NCI-H1048 (cell line): ENCODE data around the gene MRPL4.

Experiments used
- DNase-seq: peaks from one replicate; lab custom pipeline; 2025; lab: John Stamatoyannopoulos, UW

The MRPL4 gene

GRCh38 chr19:10251792-10252694 is at the start of gene MRPL4:
Gene MRPL4, plus strand, starts transcription at chr19:10252214. Its CDS starts 40 bp downstream, at chr19:10252254.
- DNase-seq, result peak; percentile 97

- DNase-seq, result no peak
These were observed 48.3 kb upstream of the MRPL4 start for GRCh38 chr19:10203686-10204085.

DNA sequence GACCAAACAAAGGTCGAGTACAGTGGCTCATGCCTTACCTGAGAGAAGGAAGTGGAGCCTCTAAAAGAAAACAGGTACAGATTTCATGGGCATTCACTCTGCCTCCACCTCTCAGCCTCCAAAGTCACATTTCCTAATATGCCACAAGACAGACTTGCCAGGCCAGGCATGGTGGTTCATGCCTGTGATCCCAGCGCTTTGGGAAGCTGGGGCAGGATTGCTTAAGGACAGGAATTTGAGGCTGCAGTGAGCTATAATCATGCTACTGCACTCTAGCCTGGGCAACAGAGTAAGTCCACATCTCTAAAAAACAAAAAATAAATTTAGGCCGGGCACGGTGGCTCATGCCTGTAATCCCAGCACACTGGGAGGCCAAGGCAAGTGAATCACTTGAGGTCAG is 46.4 kb upstream of the MRPL4 start:
- DNase-seq, result no peak

DNA sequence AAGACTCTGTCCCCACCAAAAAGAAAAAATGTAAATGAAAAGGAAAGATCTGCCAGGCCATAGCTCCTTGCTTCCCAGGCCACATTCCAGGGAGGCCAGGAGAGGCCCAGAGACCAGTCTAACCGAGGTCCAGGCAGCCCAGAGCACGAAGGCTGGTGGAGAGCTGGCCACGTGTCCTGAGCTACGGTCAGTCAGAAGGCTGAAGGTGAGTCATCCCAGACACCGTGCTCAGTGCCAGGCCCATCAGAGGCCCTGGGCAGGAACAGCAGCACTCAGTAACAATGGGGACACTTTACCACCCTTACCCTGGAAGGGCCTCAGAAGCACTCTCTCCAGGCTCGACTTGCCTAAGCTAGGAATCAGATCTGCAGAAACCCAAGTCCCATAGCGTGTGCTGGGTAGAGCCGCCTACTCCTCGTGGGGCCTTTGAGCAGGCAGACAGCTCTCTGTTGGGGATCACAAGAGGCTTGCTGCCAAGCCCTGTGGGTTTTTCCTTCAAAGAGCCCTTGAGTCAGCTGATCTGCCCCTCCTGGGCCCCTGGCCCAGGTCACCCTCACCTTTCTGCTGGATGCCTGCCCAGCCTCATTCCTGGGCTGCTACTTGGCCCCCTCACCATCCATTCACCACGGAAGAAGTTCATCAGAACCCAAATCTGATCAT is 45.7 kb upstream of the MRPL4 start:
- no peak for DNase-seq

DNA sequence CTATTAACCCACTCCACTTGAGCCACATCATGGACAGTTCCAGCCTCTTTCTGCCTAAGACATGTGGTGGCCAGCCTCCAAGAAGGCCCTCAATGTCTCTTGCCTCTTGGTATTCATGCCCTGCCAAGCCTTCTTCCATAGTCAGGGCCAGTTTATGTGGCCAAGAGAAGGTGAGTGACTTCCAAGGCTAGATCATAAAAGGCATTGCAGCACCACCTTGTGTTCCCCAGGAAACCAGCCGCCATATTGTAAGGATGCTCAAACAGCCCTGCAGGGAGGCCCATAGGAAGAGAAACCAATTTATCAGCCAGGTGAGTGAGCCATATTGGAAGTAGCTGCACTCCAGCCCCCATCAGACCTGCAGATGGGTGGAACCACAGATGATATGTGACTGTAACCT is 45.0 kb upstream of the MRPL4 start:
- no peak for DNase-seq

DNA sequence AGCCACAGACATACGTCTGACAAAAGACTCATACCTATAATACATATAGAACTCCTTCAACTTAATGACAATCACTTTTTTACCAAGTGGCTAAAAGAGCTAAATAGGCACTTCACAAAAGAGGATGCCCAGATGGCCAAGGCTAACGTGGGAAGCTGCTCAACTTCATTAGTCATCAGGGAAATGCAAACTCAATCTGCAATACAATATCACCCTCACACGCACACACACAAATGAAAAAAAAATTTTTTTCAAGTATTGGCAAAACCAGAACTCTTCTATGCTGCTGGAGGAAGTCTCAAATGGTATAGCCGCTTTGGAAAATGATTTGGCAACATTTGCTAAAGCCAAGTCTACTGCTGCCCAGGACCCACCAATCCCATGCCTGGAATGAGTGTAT is 42.7 kb upstream of the MRPL4 start:
- no peak for DNase-seq

DNA sequence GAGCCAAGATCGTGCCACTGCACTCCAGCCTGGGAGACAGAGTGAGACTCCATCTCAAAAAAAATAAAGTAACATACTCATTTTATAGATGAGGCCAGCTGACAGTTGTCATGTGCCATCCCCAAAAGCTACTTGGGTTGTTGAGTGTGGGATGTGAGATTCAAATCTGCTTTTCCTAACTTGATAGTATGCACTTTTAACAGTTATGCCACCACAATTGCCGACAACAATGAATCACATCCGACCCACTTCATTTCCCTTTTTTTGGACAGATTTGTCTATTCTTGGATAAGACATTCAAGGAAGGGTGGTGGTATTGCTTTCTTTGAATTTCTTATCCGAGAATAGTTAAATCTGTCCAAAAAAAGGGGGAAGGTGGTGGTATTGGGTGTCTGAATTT is 41.0 kb upstream of the MRPL4 start:
- DNase-seq, result no peak

GRCh38 chr19:10211691-10212090 is 40.3 kb upstream of the MRPL4 start:
- DNase-seq, result no peak

DNA sequence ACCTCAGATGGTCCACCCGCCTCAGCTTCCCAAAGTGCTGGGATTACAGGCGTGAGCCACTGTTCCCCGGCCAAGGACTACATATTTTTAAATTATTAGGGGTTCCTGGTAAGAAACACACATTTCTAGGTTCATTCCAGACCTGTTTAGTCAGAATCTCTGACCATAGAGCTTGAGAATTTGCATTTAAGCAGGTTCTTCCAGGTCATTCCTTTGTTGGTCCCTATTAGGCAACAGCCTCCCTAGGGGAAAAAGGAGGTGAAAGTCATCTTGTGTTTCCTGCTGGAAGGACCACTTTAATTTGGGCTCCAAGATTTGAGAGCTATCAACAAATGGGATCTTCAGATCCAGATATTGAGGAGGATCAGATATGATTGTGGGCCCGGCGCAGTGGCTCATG is 37.2 kb upstream of the MRPL4 start:
- no peak for DNase-seq

DNA sequence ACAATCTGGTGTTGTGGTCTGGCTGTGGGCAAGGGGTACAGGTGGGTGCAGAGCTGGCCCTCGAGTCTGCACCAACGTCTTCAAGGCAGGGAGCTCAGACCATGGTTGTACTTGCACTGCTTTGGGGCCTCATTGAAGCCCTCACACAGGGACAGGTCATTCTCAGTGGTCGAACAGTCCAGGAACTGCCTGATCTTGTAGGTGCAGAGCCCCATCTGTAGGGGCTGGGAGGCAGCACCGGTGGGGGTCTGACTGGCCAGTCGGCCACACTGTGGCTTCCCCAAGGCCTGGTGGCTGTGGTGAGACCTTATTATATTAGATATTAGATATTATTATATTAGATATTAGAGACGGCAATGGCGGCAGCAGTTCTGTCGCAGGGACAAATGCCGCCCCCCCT is 34.9 kb upstream of the MRPL4 start:
- no peak for DNase-seq

DNA sequence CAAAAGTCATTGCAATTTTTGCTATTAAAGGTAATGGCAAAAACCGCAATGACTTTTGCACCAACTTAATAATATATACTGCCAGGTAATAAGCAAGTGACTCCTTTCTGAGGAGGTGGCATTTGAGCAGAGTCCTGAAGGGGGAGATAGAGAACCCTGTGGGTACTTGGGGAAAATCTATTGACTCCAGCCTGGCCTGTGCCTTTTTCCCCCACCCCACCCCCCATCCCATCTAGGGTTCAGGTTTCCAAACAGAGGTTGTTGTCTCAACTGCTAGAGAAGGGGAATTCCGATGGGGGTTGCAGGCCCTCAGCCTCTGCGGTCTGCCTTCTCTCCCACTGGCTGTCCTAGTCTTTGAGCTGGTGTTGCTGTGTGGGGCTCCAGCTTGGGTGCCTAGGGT is 32.3 kb upstream of the MRPL4 start:
- no peak for DNase-seq

GRCh38 chr19:10220695-10221094 is 31.3 kb upstream of the MRPL4 start:
- DNase-seq, result no peak

DNA sequence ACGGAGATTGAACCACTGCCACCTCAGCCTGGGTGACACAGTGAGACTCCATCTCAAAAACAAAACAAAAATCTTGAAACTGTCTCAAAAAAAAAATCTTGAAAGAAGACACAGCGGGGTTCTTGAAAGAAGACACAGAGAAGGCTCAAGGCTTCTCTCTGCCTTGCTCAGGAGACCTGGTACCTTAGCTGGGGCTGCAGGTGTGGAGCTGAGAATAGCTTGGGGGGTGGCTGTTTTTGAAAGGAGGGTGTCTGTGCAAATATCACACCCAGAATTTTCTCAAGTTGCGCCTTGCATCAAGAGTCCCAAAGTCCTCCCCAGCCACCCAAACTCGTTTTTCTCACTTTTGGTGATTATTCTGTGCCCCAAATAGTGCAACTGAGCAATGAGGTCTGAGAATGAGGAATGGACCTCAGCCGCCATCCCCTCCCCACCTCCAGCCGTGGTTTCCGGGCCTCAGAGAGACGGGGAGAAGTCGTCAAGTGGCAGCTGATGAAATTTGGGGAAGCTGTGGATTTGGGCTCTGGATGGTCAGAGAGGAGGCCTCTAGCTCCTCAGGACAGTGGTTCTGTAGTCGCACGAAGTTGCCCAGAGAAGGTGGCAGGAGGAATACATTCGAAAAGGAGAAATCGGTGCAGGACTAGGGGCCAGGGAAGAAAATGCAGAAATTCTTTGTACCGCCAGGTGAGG is 29.7 kb upstream of the MRPL4 start:
- no peak for DNase-seq

GRCh38 chr19:10223488-10224213 is 28.4 kb upstream of the MRPL4 start:
- no peak for DNase-seq

DNA sequence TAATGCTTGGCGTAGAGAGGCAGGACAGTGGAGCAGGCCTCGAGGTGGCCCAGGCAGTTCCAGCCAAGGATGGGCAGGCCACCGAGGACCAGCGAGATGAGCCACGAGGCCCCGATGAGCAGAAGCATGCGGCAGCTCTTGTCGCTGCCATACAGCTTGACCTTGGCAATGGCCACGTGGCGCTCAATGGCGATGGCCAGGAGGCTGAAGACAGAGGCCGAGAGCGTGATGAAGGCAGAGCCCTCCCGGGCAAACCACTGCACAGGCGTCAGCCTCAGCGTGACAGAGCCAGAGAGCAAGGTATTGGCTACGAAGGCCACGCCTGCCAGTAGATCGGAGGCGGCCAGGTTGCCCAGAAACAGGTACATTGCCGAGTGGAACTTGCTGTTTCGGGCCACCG is 27.7 kb upstream of the MRPL4 start:
- DNase-seq, result no peak

DNA sequence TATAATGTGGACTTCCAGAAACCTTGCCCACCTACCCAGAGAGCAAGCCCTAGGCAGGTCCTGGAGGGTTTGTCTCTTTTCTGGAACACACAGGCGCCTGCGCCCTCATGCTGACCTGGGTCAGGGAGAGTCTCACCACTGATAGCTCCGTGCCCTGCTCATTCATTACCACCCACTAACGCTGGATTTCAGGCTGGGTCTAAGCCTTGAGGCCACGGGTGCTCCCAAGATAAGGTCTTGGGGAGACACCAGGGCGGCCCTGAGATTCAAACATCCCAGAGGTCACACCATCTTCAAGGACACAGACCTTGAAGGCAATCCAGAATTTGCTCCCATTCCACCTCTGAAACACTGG is 26.0 kb upstream of the MRPL4 start:
- DNase-seq, result no peak

GRCh38 chr19:10226376-10227025 is 25.5 kb upstream of the MRPL4 start:
- no peak for DNase-seq

DNA sequence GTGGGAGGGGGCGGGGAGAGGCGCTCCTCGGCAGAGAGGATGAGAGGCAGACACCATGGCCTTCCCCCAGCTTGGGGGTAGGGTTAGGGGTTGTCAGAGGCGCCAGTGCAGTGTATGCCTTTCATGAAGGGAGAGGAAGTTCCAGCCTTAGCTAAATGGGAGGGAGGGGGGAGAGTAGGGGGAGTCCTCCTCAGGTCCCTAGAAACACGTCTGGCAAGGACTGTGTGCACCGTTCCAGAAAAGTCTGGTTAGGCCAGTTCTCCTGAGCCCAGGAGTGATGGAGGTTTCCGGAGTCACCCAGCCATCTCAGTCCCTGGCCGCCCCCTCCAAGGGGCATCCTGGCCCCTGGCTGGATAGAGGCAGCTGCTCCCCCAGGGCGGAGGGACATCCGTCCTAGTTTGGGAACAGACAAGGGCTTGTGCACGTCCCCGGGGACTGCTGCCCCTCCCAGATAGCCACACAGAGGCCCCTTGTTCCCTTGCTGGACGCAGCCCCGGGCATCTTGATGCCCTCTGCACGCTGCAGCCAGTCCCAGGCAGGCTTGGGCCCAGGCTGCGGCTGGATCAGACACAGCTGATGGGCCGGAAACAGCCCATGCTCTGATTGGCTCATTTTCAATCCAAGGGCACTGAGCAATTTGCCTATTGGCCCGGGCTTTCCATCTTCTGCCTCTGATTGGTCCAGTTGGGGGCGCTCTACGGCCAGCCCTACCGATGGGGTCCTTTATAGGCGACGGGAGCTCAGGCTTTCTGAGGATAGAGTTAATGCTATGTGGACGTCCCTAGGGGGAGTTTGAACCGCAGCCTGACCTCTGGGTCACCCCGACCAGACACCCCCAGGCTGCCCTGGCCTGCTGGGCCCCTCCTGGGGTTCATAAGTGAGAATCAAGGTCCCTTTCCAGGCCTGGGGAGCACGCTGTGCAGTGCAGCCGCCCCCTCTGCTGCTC is 24.7 kb upstream of the MRPL4 start:
- DNase-seq, result no peak

GRCh38 chr19:10228393-10228792 is 23.6 kb upstream of the MRPL4 start:
- no peak for DNase-seq

DNA sequence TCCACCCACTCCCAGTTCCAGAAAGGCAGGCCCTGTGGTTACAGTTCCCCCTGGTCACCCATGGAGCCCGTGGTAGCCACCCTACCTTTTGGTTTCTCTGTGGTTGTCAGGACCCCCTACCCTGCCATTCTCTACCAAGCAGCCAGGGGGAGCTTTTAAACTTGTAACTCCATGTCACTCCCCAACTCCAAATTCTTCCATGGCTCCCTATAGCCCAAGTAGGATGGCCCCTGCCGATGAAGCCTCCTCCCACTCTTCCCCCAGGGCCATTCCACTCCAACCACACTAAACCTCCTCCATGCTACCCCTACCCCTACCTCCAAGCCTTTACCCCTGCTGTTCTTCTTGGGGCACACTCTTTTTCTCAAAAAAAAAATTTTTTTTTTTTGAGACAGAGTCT is 23.1 kb upstream of the MRPL4 start:
- no peak for DNase-seq
